RWPE2 (cell line): Measurements from ENCODE around the gene BRAF.
"Not testable (repeated sequence)": the region's sequence is repeated elsewhere in the genome, so short reads cannot be mapped to it uniquely, and the experiment has no call there.

Experiments used
- ATAC-seq: fragments of 200-7000 bp; cut with Tn5 transposase; 3 replicates; pipeline ENCODE4 v1.9.1; 2021; ENCODE audit warnings: low read depth
- DNase-seq: peaks from one replicate; pipeline ENCODE4 v3.0.0-alpha.2; 2020; ENCODE audit warnings: low spot score
- H3K27ac ChIP-seq: fragments of 450-650 bp; 2 replicates; pipeline ENCODE4 v1.5.1; 2017; ENCODE audit warnings: mild to moderate bottlenecking; ENCODE audit not compliant: poor library complexity, severe bottlenecking
- H3K27me3 ChIP-seq: fragments of 250-450 bp; sonication (Bioruptor Pico); 2 replicates; pipeline ENCODE4 v1.5.1; 2021; ENCODE audit warnings: mild to moderate bottlenecking, moderate library complexity; ENCODE audit not compliant: insufficient read depth, poor library complexity, severe bottlenecking
- H3K36me3 ChIP-seq: fragments of 250-450 bp; sonication (Bioruptor Pico); 2 replicates; pipeline ENCODE4 v1.5.1; 2020; ENCODE audit warnings: low read depth, mild to moderate bottlenecking, moderate library complexity
- H3K4me1 ChIP-seq: fragments of 250-450 bp; sonication (Bioruptor Pico); 2 replicates; pipeline ENCODE4 v1.5.1; 2021; ENCODE audit warnings: mild to moderate bottlenecking, moderate library complexity; ENCODE audit not compliant: insufficient read depth, poor library complexity, severe bottlenecking
- H3K4me3 ChIP-seq: fragments of 250-450 bp; sonication (Bioruptor Pico); 2 replicates; pipeline ENCODE4 v1.5.1; 2021; ENCODE audit warnings: mild to moderate bottlenecking, moderate library complexity; ENCODE audit not compliant: severe bottlenecking
- H3K9me3 ChIP-seq: fragments of 250-450 bp; sonication (Bioruptor Pico); 2 replicates; pipeline ENCODE4 v1.5.1; 2021; ENCODE audit warnings: mild to moderate bottlenecking, moderate library complexity; ENCODE audit not compliant: severe bottlenecking
- TF ChIP-seq, protein P1 (sequence below): fragments of 450-650 bp; IDR thresholded peaks from one replicate; pipeline ENCODE4 v1.5.1; 2017; ENCODE audit warnings: mild to moderate bottlenecking, moderate library complexity; ENCODE audit not compliant: poor library complexity, severe bottlenecking

BRAF gene

GRCh38 chr7:140767418-140767817, 157.3 kb downstream of the BRAF start:
- Histone ChIP-seq H3K9me3 (no peaks in the 10 kb centered on the region), H3K4me1 (no peaks in the 10 kb centered on the region), H3K27ac (no peak overlapping the region), H3K4me3 (no peak overlapping the region), H3K27me3 (no peaks in the 10 kb centered on the region), H3K36me3 (peaks cover 10% of the 10 kb centered on the region; the same call in 1 of the 2 replicates)
- ATAC-seq (no peak), DNase-seq (no peak)
- TF ChIP-seq, protein P1, sequence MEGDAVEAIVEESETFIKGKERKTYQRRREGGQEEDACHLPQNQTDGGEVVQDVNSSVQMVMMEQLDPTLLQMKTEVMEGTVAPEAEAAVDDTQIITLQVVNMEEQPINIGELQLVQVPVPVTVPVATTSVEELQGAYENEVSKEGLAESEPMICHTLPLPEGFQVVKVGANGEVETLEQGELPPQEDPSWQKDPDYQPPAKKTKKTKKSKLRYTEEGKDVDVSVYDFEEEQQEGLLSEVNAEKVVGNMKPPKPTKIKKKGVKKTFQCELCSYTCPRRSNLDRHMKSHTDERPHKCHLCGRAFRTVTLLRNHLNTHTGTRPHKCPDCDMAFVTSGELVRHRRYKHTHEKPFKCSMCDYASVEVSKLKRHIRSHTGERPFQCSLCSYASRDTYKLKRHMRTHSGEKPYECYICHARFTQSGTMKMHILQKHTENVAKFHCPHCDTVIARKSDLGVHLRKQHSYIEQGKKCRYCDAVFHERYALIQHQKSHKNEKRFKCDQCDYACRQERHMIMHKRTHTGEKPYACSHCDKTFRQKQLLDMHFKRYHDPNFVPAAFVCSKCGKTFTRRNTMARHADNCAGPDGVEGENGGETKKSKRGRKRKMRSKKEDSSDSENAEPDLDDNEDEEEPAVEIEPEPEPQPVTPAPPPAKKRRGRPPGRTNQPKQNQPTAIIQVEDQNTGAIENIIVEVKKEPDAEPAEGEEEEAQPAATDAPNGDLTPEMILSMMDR = no peak

DNA sequence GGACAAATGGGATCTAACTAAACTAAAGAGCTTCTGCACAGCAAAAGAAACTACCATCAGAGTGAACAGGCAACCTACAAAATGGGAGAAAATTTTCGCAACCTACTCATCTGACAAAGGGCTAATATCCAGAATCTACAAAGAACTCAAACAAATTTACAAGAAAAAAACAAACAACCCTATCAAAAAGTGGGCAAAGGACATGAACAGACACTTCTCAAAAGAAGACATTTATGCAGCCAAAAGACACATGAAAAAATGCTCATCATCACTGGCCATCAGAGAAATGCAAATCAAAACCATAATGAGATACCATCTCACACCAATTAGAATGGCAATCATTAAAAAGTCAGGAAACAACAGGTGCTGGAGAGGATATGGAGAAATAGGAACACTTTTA, 159.3 kb downstream of the BRAF start:
- not testable (repeated sequence) for DNase-seq, H3K4me3 ChIP-seq, H3K27me3 ChIP-seq, H3K9me3 ChIP-seq, H3K4me1 ChIP-seq, H3K27ac ChIP-seq, ATAC-seq
- peaks cover 10% of the 10 kb centered on the region; the same call in 1 of the 2 replicates for H3K36me3 ChIP-seq

- H3K4me3 ChIP-seq, H3K9me3 ChIP-seq, DNase-seq, H3K4me1 ChIP-seq, H3K27ac ChIP-seq, H3K27me3 ChIP-seq, ATAC-seq, H3K36me3 ChIP-seq: not testable (repeated sequence)
These were observed 161.6 kb downstream of the BRAF start for GRCh38 chr7:140763166-140763565.

GRCh38 chr7:140761375-140761774, 163.4 kb downstream of the BRAF start:
- H3K9me3 ChIP-seq, H3K27me3 ChIP-seq, DNase-seq, H3K27ac ChIP-seq, ATAC-seq, H3K36me3 ChIP-seq, H3K4me1 ChIP-seq, H3K4me3 ChIP-seq: not testable (repeated sequence)

- Histone ChIP-seq H3K36me3 (peaks cover 11% of the 10 kb centered on the region), H3K27ac (no peak overlapping the region), H3K27me3 (no peaks in the 10 kb centered on the region), H3K4me1 (no peaks in the 10 kb centered on the region), H3K9me3 (no peaks in the 10 kb centered on the region), H3K4me3 (no peak overlapping the region)
- no peak for DNase-seq
- TF ChIP-seq, protein P1 = no peak
- ATAC-seq = no peak
These were observed 170.2 kb downstream of the BRAF start for GRCh38 chr7:140754506-140754905.

GRCh38 chr7:140752533-140752932, 172.2 kb downstream of the BRAF start:
- TF ChIP-seq, protein P1 = no peak
- no peak for ATAC-seq
- DNase-seq = no peak
- no peak overlapping the region for H3K27ac ChIP-seq
- no peaks in the 10 kb centered on the region for H3K9me3 ChIP-seq
- H3K36me3 ChIP-seq = peaks cover 14% of the 10 kb centered on the region
- H3K4me3 ChIP-seq = no peak overlapping the region
- no peaks in the 10 kb centered on the region for H3K4me1 ChIP-seq
- H3K27me3 ChIP-seq = no peaks in the 10 kb centered on the region
